SW 1271 (cell line): Measurements from ENCODE around the gene AMBRA1.
"Not testable (repeated sequence)": the region's sequence is repeated elsewhere in the genome, so short reads cannot be mapped to it uniquely, and the experiment has no call there.

Experiments
- DNase-seq, 2 experiments: peaks; one replicate each; lab custom pipeline; 2025; lab: John Stamatoyannopoulos, UW

AMBRA1 gene

DNA sequence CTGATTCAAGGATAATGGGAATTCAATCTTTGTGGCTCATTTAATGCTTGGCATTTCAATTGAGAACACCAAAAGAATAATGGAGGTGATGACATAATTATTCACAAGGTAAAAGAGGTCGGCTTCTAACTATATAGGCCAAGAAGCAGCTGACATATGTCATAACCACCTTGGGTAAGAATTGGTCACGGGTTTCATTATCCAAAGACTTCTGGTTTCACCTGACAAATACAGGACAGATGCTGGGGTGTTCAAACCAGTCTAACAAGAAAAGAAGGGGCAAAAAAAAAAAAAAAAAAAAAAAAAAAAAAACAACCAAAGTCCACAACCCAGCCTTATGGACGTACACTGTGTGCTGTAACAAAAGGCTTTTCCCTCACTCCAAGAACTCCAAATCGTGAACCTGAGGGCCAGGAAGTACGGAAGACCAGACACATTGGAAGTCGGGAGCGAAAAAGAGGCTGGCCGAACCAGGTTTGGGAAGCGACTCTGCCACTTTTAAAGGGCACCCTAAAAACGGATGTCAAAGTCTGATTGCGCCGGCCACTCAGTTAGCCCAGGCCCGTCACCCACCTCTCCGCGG, 22.8 kb upstream of the AMBRA1 start:
- no peak for DNase-seq

DNA sequence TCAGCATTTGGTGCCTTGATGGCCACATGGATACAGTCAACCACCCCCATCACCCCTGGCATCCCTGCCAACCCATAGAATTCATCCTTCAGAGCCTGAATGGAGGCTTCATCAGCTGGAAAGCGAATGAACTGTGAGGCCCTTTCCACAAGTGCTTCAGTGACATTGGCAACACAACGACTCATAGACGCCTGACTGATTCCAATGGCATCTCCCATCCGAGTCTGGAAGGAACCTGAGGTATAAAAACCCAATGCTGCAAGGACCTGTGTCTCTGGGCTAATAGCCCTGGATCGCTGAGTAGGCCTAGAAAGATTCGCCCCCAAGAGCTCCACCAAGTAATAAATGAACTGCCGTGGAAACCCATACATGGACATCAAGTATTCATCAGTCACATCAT, 21.9 kb upstream of the AMBRA1 start:
- no peak for DNase-seq

DNA sequence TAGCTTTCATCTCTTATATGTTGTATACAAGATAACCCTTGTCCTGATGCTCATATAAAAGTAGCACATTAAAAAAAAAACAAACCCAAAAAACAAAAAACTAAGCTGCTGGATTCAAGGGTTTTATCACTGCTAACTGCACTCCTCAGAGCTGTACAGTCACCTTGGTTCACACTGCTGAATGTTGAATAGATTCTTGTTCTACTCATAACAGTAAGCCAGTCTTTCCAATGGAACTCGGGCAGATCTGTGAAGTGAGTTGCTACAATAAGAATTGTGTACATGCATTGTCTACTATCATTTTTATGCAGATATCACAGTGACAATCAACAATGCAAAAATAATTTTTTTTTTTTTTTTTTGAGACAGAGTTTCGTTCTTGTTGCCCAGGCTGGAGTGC, 18.5 kb upstream of the AMBRA1 start:
- no peak for DNase-seq

DNA sequence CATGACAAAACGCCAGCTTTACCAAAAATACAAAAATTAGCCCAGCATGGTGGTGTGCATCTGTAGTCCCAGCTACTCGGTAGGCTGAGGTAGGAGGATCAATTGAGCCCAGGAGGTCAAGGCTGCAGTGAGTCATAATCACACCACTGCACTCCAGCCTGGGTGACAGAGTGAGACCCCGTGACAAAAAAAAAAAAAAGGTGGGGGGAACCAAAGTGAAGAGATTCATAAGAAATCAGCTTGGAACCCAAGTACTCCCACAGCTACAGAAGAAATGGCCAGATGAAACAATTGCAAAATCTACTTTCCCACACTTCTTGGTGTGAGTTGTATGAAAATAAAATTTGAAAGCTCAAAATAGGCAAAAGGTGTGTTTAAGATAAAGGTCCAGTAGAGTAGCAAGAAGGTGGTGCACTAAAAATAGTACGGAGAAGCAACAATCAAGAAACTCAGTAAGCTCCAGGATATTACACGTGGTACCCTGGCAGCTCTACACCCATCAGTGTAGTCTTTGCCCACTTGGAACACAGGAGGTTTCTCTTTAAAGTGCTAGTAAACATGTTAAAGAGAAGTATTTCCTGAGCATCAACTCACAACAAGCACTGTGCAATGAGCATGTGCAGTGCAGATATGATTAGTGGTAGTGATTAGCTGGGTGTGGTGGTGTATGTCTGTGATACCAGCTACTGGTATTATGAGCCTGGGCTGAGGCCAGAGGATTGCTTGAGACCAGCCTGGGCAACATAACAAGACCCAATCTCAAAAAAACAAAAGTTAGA, 17.9 kb upstream of the AMBRA1 start:
- no peak for DNase-seq

DNA sequence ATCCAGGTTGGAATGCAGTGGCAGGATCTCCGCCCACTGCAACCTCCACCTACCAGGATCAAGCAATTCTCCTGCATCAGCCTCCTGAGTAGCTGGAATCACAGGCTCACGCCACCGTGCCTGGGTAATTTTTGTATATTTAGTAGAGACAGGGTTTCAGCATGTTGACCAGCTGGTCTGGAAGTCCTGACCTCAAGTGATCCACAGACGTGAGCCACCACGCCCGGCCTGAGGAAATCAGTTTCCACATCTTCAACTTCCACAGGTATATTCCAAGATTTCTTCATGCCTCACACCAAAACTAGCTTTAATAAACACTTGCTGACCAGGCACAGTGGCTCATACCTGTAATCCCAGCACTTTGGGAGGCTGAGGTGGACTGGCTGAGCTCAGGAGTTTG, 15.6 kb upstream of the AMBRA1 start:
- DNase-seq: no peak

DNA sequence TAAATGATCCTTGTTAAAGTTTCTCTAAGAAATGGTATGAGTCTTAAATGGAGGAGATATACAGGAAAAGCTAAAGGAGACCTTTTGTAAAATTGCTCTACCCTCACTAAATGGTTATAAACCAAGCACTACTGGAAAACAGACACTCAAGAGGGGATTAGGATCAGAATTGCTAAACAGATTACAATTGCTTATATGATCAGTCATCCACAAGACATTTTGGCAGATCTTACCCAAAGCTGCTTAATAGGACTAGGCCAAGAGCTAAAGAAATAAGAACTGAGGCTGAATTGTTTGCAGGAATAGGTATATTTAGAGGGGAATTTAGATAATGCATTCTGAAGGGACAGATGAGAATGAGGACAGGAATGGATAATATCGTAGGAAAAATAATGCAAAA, 13.7 kb upstream of the AMBRA1 start:
- no peak for DNase-seq

DNA sequence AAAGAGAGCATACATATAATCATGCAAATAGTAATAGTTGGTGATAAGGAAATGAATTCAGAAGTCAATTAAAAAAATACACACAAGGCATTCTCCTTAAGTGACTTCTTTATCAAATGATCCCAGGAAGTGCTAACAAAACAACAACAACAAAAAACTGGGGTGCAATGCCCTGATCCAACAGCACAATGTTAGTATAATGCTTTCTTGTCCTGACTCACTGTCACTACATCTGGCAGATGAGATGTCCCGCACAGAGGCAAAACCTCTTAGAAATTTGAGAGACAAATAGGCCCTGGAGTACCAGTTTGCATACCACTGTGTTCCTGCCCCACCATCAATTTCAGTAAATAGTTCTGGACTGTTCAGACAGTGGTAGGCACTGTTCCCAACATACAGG, 11.0 kb upstream of the AMBRA1 start:
- no peak for DNase-seq

DNA sequence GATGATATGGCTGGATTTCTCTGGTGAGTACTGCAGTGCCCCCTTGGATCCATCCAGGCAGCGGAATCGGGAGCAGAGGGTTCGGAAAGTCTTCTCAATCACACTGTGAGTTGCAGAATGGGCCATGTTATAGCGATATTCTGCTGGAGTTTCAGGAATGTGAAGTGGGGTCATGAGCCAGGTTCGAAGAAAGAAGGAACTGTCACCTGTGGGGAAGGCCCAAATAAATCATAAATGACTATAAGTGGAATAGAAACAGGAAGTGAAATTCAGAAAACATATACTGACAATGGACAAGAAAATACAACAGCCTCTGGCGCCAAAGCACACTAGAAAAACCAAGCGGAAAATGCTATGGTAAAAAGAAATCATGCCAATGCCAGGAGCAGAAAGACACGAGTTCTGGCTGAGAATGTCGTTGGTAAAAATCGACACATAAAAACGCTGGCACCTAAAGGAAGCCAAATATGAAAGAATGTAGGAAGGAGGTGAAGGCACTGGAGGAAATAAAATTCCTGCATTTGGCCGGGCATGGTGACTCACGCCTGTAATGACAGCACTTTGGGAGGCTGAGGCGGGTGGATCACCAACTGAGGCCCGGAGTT, 10.0 kb upstream of the AMBRA1 start:
- DNase-seq: no peak

DNA sequence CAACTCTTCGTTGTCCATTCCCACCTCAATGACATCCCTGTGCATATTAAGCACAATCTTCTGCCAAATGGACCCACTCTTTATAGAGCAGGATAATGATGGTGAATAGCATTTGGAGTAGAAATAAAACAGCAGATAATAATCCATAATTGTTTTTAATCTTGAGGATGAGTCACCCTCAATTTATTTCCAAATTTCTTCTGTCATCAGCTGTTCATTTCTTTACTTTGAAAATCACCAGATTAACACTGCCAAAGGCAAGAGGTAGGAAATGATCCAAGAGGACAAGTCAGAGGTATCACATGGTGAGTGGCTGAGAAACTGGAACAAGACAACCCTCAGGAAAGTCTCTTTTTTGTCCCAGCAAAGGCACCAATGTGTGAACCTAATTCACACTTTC, 7.3 kb upstream of the AMBRA1 start:
- DNase-seq: no peak

DNA sequence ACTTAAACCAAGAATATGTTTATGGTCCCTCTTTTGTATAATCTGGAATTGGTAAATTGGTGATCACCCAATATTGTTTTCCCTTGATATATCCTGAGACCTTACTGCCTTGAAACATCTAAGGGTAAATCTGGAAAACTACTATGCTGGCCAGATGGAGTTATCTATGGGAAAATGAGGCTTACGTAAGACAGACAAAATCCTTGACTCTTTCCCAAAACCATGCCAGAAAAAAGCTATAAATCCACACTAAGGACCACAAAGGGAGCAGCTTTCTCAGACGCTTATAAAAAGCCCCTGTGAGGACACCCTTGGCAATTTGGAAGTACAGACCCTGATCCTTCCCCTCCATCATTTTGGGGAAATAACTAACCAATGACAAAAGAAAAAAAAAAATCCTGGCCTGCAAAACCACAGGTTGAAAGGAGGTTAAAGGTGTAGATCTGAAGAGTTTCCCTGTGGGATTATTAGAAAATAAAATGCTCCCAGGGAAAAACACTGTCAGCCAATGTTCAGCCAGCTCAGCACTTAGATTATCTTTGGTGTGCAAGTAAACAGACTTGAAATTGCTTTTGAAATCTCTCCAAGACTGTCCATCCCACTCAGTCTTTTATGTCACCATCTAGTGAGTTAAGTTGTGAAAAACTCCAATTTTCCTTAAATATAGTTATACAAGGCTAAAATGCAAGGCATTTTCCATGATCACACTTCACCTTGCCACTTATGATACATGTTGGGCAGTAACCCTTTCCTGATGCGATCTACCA, 6.6 kb upstream of the AMBRA1 start:
- DNase-seq: no peak

DNA sequence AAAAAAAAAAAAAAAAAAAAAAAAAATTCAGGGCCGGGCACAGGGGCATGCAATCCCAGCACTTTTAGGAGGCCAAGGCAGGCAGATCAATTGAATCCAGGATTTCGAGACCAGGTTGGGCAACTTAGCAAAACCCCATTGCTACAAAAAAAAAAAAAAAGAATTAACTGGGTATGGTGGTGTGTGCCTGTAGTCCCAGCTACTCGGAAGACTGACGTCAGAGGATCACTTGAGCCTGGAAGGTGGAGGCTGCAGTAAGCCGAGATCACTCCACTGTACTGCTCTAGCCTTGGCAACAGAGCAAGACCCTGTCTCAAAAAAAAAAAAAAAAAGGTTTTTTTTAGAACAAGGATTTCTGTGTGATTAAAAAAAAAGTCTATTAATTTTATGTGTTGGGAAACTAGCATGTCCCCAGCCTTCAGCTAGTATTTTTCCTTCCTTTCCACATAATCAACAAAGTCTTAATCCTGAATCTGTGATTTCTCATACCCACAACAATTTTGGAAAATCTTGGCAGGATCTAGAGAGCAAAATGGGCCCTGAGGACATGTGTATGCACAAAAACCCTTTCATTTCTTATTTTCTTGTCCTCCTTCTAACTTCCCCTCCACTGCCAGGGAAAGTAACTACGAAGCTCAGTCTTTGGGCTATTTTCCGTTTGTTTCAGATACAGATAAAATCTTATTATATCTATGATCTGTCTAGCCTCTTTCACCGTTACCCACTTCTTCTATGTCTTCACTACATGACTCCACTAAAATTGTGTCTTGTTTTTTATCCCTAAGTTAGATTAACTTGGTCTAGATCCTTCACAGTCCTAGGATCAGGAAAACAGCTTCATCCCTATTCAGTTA, 5.7 kb upstream of the AMBRA1 start:
- no peak for DNase-seq

DNA sequence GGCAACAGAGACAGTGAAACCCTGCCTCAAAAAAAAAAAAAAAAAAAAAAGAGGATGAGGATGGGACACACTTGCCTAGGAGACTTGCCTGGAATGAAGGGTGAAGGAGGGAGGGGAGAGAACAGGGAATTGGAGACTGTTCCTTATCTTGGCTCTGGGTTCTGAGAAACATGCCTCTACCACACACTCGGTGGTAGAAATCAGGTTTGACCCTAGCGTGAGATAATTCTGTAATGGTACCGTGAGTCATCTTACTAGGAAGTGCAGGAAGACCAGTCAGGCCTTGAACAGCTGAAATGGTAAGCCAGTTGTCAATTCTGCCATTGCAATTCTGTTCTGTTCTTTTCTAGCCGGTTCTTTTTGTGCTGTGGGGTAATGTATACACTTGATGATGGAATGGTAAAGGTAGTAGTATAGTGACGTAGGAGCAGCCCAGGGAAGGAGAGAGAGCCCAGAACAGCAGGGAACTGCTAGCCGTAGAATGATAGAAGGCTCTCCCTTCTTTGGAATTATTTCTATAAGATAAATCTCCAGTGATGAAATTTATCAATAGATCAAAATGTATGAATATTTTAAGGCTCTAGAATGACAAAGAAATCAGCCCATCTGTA, 3.9 kb upstream of the AMBRA1 start:
- DNase-seq: no peak

DNA sequence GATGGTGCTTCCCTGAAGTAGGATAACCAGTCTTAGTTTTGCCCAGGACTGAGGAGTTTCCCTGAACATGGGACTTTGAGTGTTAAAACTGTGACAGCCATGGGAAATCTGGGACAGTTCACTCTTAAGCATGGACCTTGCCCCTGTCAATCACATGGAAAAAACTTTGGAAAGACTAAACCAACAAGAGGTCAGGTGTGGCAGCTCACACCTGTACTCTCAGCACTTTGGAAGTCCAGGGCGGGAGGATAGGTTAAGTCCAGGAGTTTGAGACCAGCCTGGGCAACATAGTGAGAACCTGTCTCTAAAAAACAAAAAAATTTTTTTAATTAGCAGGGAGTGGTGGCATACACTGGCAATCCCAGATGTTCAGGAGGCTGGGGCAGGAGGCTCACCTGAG, 3.3 kb upstream of the AMBRA1 start:
- no peak for DNase-seq

DNA sequence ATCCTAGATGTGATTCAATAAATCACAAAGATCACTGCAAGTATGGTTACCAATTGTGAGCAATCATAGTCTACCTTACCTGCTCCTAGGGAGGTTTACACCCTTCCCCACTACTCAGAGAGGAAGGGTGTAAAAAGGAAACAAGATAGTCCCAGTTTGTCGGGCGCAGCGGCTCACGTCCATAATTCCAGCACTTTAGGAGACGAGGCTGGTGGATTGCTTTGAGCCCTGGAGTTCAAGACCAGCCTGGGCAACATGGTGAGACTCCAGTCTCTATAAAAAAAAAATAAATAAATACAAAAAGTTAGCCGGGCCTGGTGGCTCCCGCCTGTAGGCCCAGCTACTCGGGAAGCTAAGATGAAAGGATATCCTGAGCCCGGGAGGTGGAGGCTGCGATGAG, 962 bp upstream of the AMBRA1 start:
- no peak for DNase-seq

DNA sequence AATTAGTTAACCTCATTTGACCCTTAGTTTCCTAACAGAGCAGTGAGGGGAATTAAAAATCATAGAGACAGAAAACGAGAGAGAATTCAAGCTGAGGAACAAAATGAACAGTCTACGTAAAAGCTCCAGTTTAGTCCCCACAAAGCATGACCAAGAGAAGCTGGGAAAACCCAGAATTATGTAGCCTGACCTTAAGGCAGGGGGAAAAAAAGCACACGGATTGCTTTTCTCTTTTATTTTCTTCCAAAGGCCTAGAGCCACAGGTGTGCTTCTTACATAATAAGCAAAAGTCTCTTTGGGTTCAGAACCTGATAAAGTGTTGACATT, 514 bp upstream of the AMBRA1 start:
- DNase-seq: no peak

DNA sequence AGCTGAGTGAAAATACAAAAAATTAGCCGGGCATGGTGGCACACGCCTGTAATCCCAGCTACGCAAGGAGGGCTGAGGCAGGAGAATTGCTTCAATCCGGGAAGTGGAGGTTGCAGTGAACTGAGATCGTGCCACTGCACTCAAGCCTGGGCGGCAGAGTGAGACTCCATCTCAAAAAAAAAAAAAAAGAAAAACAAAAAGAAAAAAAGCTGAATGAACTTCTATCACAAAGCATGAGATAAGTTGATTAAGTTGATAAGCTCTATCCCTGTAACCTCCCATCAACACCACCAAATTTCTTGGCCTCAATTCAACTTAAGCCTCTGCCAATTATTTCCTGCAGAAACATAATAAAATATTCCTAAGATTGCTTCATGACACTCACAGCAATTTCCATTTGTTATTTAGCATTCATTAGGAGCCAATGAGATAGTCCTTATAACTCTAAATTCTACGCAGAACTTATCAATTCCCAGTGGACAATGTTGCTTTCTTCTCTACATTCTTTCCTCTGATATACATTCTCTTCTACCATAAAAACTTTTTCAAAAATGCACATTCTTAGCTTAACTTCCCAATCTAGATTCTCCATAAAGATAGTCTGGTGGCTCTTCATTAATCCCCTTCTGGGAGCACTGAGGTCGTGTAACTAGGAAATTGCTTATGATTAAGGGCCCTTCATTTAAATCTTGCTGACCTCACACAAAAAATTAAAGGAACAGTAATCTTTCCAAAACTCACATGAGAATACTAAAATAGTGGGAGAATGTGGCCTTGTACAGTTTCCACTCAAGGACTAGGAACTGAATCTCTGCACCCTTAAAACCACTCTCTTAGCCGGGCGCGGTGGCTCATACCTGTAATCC, 2.9 kb downstream of the AMBRA1 start:
- no peak for DNase-seq

DNA sequence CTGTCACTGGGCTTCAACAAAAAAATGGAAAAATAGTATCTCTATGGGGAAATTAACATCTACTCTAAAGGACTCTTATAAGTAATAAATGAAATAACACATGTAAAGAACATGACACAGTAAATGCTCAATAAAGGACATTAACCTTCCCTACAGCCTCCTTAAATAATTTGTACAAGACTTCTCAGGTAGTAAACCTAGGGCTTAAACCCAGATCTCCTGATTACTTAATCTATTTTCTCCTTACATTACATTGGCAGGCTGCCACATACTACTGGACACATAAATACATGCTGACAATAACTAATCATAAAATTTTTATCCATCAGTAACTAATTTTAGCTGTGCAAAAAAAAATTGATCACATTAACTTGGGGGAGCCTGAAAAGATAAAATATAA, 4.9 kb downstream of the AMBRA1 start:
- DNase-seq: no peak

DNA sequence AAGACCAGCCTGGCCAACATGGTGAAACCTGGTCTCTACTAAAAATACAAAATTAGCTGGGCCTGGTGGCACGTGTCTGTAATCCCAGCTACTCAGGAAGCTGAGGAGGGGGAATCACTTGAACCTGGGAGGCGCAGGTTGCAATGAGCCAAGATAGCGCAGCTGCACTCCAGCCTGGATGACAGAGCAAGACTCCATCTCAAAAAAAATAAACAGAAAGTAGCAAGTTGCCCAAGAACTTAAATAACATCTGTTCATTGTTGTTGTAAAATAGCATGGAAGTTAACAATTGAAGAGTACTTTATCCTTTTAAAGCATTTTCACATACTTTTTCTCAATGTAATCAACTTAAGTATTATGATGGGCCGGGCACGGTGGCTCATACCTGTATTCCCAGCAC, 5.7 kb downstream of the AMBRA1 start:
- DNase-seq: no peak

DNA sequence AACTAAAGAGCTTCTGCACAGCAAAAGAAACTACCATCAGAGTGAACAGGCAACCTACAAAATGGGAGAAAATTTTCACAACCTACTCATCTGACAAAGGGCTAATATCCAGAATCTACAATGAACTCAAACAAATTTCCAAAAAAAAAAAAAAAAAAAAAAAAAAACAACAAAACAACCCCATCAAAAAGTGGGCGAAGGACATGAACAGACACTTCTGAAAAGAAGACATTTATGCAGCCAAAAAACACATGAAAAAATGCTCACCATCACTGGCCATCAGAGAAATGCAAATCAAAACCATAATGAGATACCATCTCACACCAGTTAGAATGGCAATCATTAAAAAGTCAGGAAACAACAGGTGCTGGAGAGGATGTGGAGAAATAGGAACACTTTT, 10.3 kb downstream of the AMBRA1 start:
- not testable (repeated sequence) for DNase-seq

DNA sequence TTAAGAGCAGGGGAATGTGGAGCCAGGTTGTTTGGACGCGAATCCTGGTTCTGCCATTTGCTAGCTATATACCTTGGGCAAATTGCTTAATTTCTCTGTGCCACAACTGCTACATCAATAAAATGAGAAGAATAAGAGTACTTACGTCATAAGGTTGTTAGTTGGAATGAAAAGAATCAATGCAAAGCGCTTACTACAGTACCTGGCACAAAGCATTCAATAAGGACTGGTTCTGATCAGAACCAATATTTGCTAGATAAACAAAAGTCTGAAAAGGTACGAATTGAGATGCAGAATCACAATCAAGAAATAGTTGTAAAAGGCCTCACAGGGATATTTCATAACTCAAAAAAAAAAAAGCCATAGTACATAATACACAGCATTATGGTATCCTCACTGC, 11.2 kb downstream of the AMBRA1 start:
- DNase-seq: no peak

DNA sequence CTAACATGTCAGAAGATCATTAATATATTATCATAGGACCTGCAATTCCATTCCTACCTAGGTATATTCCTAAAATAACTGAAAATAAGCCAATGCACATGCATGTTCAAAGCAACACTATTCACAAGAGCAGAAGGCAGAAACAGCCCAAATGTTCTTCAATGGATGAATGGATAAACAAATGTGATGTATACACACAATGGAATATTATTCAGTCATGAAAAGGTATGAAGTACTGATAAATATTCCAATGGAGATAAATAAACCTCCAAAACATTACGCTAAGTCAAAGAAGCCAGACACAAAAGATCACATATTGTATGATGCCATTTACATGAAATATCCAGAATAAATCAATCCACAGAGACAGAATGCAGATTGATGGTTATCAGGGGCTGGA, 16.8 kb downstream of the AMBRA1 start:
- no peak for DNase-seq
